NK-92 treated with Interleukin-12 subunit alpha and Interleukin-12 subunit beta, amount 100 ng/mL, for 24 hours (cell line): ENCODE data around the gene CFAP99.

ENCODE experiments used
- DNase-seq: peaks from one replicate; lab custom pipeline; 2025; lab: John Stamatoyannopoulos, UW

The CFAP99 gene

GRCh38 chr4:2510351-2511259 lies 91.8 kb downstream of the CFAP99 start:
- DNase-seq: no peak

GRCh38 chr4:2511645-2512131 lies 92.9 kb downstream of the CFAP99 start:
- no peak for DNase-seq
